ENCODE results near the gene UNC13B.
"Not testable (repeated sequence)": the region's sequence is repeated elsewhere in the genome, so short reads cannot be mapped to it uniquely, and the experiment has no call there.

The UNC13B gene

DNA sequence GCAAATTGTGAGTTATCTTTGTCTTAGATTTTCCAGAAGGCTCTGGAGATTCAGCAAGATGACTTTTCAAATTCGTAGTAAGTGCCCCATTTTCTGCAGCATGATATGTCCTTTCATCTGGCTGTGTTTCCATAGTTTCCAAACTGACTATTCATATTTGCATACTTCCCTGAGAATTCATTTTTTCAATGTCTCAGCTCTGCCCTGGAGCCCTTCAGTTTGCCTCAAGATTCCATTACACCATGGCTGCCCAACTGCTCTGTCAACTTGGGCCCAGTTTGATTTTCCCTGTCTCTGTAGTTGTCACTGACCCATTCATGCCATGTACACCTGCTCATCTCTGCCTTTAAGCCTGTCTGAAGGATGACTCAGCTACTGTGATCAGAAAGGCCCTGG lies 233.9 kb downstream of the UNC13B start:
- no peak for DNase-seq

GRCh38 chr9:35396560-35397215 lies 234.9 kb downstream of the UNC13B start:
- DNase-seq: no peak

DNA sequence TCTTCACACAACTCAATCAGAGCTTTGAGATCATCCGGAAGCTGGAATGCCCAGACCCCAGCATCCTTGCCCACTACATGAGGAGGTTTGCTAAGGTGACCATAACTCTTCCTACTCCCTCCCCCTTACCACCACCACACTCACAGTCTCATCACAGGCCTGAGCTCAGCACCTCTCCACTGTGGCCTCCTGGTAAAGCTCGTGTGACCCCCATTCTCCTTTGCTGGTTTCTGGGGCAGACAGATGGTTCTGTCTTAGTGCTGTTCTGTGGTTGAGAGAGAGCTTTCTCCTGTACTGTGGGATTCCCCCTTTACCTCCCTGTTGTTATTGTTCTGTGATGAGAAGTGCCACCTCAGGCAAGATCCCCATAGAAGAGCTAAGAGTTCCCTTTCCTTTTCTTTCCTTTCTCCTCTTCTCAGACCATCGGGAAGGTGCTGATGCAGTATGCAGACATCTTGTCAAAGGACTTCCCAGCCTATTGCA lies 235.4 kb downstream of the UNC13B start:
- no peak for DNase-seq

GRCh38 chr9:35397923-35398322 lies 236.1 kb downstream of the UNC13B start:
- DNase-seq: no peak

- no peak for DNase-seq
These were observed 237.0 kb downstream of the UNC13B start for GRCh38 chr9:35398651-35399335.

DNA sequence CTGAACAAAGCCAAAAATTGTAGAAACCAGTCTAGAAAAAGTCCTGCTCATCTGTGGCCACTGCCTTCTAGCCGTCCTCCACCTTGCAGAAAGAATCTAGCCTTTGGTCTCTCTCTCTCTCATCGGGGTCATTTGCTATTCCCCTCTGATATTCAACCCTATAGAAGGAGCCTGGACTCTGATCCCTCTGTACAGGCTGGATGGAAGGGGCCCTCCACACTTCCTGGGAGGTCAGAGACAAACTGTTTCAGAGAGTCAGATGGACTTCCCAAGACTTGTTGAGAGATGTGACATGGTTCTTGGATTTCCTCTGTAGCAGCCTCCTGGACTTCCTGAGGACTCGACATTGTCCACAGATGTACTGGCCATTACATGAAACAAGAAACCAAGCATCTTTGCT lies 243.1 kb downstream of the UNC13B start:
- no peak for DNase-seq

DNA sequence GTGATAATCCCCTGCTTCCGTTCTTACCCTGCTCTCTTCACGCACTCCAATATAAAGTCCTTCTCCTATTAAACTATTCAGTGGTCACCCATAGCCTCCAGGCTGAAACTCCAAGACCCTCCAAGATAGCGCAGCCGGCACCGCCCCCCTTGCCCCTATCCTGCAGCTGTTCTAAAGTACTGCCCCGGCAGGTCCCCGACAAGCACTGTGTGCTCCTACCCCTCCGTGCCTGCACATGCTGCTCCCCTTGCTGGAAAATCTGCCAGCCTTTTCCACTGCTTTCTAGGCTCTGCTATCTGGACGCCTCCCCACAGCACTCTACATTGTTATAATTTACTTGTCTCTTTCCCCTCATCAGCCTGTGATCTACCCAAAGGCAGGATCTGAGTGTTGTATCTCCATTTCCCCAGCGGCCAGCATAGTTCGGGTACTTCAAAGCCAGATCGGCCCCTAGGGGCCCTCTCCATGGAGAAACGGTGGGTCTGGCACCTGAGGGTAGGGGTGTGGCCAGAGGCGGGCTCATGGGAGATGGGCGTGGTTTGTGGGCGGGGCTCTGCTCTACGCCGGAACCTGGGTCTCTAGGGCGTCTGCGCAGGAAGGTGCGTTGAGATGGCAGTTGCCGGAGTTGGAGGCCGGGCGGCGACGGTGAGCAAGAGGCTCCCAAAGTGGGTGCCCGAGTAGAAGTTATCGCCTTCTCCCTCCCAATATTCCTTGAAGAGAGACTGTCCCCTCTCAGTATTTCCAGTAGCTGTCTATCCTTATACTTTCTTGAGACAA lies 244.6 kb downstream of the UNC13B start:
- DNase-seq: no peak

GRCh38 chr9:35407846-35408245 lies 246.0 kb downstream of the UNC13B start:
- DNase-seq: no peak

- DNase-seq: not testable (repeated sequence)
These were observed 247.6 kb downstream of the UNC13B start for GRCh38 chr9:35409434-35409833.

DNA sequence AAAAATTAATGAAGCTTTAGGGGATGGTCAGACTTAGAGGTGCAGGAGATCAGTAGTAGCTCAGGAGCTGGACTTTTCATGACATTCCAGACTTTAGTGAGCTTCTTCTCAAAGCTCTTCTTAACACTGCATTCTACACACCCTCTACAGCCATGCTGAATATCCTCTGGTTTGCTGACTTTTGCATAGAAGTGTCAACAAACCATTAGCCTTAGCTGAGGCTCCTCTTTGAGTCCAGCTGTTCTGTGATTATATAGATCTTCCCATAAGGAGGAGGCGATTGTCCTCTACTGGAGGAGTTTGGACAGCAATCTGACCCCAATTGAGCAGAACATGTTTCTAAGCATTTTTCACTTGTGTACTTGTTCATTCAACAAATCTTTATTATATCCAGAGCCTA lies 253.1 kb downstream of the UNC13B start:
- DNase-seq: no peak

GRCh38 chr9:35415402-35416097 lies 253.7 kb downstream of the UNC13B start:
- DNase-seq: no peak

- DNase-seq: no peak
These were observed 254.3 kb downstream of the UNC13B start for GRCh38 chr9:35416098-35416427.

DNA sequence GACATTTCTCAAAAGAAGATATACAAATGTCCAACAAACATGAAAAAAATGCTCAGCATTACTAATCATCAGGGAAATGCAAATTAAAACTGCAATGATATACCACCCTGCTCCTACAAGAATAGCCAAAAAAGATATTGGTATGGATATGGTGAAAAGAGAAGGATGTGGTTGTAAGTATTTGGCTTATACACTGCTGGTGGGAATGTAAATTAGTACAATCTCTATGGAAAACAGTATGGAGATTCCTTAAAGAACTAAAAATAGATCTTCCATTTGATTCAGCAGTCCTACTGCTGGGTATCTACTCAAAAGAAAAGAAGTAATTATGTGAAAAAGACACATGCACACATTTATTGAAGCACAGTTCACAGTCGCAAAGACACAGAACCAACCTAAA lies 260.5 kb downstream of the UNC13B start:
- DNase-seq: no peak

DNA sequence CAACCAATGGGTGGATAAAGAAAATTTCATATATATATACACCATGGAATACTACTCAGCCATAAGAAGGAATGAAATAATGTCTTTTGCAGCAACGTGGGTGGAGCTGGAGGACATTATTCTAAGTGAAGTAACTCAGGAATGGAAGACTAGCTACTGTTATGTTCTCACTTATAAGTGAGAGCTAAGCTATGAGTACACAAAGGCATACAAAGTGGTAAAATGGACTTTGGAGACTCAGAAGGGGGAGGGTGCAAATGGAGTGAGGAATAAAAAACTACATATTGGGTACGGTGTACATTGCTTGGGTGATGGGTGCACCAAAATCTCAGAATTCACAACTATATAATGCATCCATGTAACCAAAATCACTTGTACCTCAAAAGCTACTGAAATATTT lies 260.9 kb downstream of the UNC13B start:
- DNase-seq: no peak

DNA sequence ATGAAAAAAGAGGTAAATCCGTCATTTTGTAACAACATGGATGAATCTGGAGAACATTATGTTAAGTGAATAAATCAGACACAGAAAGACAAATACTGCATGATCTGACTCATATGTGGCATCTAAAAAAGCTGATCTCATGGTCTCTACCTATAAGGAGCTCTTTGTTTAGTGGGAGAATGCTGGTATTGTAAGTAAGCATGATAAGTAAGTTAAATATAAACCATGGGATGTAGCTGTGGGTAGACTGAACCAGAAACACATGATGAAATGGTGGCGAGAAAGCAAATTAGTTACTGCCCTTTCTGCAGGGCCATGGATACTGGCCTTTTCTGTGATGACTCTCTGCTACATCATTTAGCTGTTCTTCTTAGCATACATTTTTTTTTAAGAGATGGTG lies 261.7 kb downstream of the UNC13B start:
- no peak for DNase-seq

DNA sequence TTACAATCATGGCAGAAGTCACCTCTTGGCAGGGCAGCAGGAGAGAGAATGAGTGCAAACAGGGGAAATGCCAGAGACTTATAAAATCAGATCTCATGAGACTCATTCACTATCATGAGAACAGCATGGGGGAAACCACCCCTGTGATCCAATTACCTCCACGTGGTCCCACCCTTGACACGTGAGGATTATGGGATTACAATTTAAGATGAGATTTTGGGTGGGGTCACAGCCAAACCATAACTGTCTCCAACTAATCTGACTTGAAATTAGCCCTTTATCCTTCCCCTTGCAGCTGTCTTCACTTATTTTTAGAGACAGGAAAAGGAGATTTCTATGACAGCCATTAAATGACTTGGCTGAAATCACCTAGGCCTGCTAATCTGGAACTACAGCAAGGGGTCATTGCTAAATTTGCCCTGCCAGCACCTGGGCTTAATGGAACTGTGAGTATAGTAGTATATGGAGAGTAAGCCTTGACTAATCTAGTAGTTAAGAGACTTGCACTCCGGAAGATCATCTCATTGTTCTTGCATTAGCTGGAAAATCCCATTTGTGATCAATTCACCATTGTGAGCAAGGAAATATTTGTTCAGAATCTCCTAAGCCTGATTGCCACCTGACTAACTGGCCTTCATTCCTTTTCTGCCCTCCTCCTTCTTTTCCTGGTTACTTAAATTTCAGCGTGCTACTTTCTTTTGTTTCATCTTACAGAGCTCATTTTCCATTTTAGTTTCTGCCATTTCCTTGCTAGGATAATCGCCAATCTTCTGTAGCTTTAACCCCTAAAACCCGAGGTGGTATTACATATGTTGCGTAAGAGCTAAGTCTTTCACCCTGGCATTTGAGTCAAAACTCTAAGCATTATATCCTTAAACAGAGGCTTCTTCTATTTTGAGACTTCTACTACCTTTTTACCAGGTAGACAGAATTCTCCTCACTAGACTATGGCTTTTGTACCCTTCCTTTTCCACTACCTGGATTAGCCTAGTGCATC lies 262.8 kb downstream of the UNC13B start:
- DNase-seq: no peak

DNA sequence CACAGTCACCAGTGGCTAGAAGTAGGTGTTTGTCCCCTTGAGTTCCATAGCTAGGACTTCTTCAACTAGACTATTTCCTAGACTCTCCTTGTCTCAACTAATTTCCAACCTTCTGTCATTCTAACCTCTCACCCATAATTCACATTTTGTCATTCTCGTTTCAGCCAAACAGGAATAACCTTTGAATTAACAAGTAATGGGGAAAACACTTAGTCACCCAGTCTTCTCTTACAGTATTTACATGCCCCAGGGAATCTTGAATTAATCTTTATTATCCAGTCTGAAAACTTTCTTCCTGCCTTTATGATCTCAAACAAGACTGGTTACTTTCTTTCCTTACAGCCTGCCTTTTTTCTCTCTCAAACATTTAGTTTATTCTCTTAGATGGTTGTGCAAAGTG lies 264.8 kb downstream of the UNC13B start:
- no peak for DNase-seq

DNA sequence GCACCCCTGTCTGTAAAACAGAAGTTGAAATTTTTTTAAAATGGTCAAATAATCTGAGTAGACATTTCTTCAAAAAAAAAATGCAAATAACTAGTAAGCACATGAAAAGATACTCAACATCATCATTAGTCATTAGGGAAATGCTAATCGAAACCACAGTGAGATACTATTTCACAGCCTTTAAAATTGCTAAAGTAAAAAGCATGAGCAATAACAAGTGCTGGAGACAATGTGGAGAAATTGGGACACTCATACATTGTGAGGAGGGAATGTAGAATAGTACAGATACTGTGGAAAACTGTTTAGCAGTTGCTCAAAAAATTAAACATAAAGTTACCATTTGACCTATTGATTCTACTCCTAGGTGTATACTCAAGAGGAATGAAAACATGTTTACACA lies 269.7 kb downstream of the UNC13B start:
- no peak for DNase-seq

DNA sequence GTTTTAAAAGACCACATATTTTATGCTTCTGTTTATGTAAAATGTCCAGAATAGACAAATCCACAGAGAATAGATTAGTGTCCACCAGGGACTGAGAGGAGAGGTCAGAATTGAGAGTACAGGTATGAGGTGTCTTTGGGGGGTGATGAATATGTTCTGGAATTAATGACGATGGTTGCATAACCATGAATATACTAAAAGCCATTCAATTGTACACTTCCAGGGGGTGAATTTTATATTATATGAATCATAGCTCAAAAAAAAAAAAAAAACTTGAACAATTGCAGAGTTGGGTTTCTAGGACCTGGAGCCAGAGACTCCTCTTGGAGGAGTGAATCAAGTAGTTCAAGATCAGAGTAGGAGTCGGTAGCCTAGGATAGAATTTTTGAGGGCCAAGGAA lies 270.3 kb downstream of the UNC13B start:
- no peak for DNase-seq

GRCh38 chr9:35436933-35437332 lies 275.1 kb downstream of the UNC13B start:
- DNase-seq: no peak

DNA sequence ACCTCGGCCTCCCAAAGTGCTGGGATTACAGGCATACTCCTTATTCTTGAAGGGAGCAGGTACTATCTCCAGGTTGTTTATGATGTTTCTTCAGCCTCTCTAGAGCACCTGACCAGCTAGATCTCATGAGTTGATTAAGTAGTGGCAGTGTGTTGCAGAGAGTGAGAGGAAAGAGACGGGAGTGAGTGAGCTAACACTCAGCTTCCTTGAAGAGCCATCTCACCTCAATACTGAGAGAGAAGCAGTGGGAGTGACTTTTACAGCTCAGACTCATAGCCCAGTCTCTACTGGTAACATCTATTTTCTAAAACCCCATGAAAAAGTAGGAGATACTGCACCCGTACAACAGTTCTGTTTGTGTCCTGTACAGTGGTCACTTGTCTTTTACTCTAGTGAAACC lies 284.2 kb downstream of the UNC13B start:
- DNase-seq: no peak

- DNase-seq: no peak
These were observed 286.7 kb downstream of the UNC13B start for GRCh38 chr9:35448496-35448895.
